ENCODE measurements around the gene ATP8B4.

DNA sequence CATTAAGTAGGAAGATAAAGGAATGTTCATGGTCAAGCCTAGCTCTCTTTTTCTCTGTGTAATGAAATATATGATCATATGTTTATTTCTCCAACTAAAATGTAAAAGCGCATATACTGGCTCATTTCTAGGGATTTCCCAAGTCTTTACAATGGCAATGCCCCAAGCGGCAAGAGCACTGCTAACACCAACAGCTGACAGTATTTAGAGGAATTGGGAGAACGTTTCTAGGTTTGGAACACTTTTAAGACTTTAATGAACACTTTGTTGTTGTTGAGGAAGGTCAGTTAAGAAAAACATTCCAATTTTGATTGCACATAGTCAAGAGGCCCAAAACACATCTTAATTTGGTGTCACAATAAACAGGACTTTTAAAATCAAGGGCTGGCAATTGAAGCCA, 132.7 kb downstream of the ATP8B4 start:
- TF ChIP-seq CTCF (IDR thresholded peaks at IDR 0.05; ENCODE audit: low read depth, low read length, missing input control) (no peak), GABPA (IDR thresholded peaks at IDR 0.05 in 1 of 2, conservative IDR thresholded peaks at IDR 0.05 in 1 of 2) (no peak), EGR1 (IDR thresholded peaks at IDR 0.05; ENCODE audit: low read depth in 2 of 2) (no peak), YY1 (IDR thresholded peaks at IDR 0.05) (no peak), TAF1 (conservative IDR thresholded peaks at IDR 0.05) (no peak), RAD21 (IDR thresholded peaks at IDR 0.05) (no peak)

All from liver (tissue), 3 donors.